Measurements from ENCODE around the gene ADGRD1.

Gene ADGRD1

DNA sequence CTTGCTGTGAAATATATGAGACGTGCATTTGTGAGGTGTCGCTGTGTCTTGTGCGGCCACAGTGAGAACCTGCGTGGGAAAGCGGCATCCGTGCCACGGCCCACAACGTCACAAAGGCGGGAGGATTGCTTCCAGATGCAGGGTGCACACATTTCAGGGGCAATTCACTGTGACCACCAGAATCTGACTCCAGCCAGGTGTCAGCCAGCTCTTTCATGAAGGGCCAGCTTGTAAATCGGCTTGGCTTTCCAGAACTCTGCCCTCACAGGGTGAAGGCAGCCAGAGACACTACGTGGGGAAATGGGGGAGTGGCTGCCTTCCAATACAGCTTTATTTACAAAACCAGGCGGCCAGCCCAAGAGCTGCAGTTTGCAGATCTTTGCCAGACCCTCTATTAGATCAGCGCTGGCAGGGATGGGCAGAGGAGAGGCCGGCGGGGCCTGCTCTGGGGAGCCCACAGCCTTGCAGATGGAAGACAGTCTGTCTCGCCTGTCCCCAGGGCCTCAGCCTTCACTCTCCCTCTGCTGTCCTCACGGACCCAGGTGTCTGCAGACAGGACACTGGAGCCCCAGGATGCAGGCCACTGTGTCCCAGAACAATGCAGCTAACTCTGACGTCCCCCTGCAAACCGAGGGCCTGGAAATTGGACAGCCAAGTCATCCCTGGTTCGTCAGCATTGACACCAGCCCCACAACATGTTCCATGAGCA lies 53.5 kb downstream of the ADGRD1 start:
- DNase-seq (ENCODE audit: low read depth), result no peak

DNA sequence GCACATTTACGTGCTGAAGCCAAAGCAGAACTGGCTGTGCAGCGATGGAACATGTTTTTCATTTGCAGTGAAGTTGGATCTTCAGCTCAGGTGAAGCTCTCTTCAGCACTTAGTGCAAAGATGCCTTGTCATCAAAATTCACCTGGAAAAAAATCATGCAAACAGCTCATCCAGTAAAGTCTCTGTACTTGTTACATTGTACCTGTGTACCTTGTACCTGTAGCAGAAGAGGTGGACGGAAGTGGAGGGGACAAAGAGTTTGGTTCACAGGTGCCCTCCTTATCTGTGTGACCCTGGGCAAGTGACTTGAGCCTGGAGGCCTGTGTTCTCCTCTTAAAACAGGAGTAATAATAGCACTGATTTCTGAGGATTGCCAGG lies 54.0 kb downstream of the ADGRD1 start:
- DNase-seq (ENCODE audit: low read depth), result no peak

DNA sequence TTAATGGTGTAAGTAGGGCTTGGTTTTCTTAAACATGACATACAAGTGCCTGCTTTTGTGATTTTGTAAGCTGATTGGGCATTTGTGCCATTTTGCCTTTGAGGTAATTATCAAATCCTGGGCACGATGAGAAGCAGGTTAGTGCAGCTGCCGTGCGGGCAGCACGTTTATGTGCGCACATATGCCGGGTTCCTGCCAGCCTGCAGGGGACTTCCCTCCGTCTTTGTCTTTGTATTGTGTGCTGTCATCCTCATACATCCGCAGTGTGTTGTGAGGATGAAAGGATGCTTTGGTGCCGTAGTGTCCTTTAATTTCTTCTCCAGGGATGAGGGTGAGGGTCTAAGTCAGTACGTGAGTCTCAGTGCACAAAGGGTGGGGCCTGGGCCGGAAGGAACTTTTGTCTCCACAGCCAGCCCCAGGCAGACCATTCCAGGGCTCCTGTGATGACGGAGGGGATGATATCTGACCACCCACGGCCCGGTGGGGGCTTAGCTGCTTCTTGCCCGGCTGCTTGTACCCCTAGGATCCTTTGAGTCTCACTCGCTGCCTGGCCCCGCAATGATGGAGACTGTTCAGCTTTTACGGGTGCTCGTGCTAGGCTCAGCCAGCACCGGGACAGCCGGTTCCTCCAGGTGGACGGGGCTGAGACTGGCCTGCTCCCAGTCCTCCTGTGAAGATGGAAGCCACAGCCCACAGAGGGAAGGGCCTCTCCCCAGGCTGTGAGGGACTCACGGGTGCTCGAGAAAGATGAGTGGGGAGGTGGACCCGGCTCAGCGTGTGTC lies 54.6 kb downstream of the ADGRD1 start:
- no peak for DNase-seq (ENCODE audit: low read depth)

DNA sequence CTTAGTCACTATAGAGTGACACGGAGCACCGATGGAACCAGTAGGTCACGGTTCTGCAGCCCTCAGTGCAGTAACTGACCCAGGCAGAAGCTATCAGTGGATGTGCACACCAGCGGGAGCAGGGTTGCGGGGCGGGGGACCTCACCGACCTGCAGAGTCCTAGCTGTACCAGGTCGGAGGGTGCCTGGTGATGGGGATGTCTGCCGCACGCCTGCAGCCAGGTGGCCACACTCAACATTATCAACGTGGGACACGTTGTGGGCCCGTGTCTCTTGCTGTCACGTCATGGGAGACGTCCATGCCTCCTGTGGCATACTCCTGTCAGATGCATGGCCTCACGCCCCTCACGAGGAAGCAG lies 55.2 kb downstream of the ADGRD1 start:
- no peak for DNase-seq (ENCODE audit: low read depth)

DNA sequence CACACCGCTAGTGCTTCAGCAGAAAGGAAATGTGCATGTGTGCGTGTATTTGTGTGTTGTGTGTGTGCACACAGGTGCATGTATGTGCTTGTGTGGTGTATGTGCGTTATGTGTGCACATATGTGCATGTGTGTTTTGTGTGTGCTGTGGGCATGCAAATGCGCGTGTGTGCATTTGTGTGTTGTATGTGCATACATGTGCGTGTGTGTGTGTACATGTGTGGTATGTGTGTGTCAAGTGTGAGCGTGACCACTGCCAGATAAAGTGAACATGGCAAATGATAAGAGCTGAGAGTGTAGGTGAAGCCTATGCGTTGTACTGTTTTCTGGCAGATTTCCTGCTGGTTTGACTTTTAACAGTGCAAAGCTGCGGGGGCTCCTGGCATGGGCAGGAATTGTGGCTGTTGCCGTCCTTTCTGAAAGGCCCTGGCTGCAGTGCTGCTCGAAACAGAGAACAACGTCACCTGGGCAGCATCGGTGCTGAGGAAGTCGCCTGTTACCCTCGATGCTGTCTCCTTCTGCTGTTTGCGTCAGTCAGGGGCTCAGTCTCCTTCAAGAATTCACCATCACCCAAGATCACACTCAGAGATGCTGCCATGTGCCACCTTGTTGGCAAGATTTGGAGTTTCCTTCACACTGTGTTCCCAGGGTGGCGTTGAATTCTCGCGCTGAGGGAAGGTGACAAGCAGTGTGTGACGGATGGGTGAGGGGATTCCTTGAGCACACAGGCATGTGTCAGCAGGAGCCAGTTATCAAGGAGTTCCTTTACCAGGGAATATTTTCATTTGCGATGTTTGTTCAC lies 56.1 kb downstream of the ADGRD1 start:
- no peak for DNase-seq (ENCODE audit: low read depth)

DNA sequence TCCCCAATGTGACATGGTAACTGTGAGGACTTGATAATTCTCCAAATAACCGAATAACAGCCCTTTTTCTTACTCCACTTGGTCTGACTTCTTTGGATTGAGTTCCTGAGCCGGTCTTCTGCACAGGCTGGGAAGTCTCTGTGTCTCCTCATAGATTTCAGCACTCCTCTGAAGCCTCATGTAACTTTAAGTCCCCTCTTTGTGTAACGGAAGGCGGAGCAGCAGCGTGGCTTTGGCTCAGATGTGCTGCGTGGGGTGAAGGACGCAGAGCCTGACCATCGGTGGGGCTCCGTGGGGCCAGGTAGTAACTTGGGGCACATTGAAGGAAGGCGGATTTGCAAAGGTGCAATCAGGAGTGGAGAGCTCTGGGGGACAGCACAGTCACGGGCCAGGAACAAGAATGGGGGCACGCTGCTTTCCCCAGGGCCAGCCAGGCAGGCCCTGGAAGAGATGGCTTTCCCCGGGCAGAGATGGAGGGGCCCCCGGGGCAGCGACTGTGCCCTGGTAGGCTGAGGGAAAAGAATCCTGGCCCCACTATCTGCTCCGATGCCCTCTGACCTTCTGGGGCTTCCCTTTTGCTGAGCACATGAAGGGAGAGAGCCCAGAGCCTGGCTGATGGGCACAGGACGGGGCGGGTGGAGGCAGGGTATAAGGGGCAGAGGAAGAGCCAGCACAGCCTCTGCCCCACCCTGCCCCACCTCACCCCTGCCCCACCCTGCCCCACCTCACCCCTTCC lies 56.9 kb downstream of the ADGRD1 start:
- DNase-seq (ENCODE audit: low read depth), result no peak

DNA sequence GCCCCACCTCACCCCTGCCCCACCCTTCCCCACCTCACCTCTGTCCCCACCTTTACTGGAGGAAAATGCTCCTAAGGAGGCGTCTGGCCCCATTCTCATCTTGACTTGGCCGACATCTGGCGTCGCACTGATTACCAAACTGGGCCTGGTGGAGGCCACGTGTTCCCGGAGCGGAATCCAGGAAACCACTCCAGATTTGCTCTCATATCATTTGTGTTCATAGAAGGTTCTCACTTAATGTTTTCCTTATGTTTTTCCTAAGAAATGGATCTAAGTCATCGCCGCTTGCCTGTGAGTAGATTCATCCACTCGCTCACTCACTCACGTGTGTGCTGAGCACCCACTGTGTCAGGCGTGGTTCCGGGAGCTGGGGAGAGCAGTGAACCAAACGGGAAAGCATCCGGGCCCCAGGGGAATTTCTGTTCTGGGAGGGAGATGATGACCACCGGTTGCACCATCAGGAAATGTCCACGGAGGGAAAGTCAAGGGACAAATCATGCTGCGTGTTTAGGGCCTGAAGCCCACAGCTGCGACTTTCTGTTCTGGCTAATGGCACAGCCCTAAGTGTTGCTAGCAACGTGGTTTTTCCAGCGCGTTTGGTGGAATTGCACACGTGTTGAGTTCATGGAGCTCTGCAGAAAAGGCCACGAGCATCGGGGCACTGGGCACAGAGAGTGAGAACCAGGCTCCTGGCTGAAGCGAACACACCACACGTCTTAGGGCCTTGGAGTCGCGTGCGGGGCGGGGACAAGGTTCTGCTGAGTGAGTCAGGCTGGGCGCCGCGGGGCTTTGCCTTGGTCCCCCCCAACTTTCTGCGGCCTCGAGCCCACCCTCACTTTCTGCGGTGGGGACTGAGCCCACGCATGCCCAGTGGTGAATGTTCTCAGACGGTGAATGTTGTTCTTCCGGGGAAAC lies 57.7 kb downstream of the ADGRD1 start:
- DNase-seq (ENCODE audit: low read depth), result no peak

DNA sequence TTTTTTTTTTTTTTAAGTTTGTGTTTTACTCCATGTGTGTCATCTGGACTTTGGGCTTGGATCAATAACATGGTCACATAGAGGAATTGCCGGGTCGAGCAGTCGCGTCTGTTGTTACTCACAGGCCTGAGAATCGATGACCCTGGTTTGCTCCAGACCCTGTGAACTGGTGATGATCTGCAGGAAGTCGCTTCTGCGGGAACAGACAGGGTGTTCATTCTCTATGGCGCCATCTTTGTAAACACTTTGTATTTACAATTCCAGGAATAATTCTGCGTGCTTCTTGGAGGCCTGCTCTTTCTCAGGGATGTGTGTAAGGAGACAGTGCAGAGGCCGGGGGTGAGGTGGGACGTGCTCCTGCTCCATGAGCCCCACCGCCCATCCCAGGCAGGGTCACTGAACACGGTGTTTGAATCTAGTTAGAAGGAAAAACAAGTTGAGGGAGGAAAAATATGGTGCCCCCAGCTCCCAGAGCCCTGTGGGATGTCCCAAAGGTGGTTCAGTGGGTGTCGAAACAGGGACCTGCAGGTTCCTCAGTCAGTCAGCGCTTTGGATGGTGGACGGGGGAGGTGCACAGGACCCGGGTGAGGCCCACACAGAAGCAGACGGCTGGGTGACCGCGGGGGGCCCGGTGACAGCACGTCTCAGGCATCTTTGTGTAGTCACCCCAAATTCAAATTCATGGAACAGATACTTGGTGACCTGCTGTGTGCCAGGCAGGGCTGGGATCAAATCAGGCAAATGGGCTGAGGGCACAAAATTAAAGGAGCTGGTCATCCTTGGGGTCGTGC lies 58.8 kb downstream of the ADGRD1 start:
- no peak for DNase-seq (ENCODE audit: low read depth)

DNA sequence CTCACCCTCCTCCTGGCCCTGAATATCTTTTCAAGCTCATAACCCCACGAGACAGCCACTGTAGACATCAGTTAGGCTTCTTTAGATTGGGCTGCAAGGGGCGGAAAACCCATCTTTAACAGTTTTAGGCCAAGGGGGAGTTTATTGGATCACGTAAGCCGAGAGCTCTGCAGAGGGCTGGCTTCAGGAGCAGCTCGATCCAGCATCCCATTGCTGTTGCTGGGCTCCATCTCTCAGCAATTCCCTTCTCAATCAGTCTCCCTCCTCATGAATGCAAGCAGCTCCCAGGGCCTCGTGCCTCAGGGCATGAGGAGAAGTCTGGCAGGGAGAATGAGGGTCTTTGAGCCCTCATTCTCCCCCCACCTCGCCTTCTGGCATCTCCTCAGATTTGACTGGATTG lies 59.4 kb downstream of the ADGRD1 start:
- no peak for DNase-seq (ENCODE audit: low read depth)

DNA sequence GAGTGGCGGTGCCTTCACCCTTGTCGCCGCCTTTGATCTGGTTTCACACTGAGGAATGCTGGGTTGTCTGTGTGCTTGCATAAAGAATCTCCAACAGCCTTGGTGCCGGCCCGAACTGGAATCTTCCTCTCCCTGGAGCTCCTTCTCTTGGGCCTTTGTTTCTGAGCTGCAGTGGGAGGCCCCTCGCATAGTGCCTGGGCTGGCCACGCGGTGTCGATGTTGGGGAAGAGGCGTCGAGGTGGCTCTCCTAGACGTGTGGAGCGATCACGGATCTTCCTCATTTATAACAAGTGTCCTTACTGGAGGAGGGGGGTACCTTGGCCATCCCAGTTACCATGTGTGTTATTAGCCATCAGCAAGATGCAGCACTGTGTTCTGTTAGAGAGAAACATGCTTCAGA lies 60.6 kb downstream of the ADGRD1 start:
- DNase-seq (ENCODE audit: low read depth), result no peak

DNA sequence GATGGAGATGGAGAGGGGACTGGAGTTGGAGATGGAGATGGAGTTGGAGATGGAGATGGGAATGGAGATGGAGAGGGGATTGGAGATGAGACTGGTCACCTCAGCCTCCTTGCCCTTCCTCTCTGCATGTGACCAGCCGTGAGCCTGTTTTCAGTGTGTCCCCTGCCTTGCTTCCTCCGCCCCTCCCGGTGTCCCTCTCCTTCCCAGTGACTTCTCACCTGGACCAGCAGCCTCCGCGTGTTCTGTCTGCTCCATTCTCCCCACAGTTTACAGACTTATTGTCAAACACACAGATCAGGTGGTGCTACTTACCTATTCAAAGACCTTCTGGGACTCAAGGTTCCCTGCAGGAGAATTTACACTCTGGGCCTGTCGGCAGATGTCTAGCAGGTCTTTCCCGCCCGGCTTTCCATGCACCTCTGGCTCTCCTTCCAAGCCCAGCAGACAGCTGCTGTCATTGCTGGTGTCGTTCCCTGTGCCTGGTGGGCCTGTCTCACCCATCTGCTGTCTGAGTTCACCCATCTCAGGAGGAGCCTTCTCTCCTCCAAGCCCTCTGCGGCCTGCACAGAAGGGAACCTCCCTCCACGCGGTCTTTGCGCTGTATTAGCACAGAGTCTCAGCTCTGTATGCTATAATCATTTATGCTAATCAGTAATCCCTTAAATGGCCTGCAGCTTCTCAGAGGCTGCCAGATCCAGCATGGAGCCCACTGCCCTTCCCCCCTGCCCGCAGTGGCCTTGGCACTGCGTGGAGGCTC lies 62.1 kb downstream of the ADGRD1 start:
- no peak for DNase-seq (ENCODE audit: low read depth)

DNA sequence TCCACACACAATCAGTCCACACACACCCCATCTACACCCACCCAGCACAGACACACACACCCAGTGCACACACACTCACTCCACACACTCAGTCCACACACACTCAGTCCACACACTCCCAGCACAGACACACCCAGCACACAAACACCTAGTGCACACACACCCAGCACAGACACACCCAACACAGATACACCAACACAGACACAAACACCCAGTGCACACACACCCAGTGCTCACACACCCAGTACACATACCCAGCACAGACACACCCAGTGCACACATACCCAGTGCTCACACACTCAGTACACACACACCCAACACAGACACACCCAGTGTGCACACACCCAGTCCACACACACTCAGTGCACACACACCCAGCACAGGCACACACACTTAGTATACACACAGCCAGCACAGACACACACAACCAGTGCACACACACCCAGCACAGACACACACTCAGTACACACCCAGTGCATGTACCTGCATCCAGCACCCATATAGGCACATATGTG lies 63.8 kb downstream of the ADGRD1 start:
- DNase-seq (ENCODE audit: low read depth), result no peak

DNA sequence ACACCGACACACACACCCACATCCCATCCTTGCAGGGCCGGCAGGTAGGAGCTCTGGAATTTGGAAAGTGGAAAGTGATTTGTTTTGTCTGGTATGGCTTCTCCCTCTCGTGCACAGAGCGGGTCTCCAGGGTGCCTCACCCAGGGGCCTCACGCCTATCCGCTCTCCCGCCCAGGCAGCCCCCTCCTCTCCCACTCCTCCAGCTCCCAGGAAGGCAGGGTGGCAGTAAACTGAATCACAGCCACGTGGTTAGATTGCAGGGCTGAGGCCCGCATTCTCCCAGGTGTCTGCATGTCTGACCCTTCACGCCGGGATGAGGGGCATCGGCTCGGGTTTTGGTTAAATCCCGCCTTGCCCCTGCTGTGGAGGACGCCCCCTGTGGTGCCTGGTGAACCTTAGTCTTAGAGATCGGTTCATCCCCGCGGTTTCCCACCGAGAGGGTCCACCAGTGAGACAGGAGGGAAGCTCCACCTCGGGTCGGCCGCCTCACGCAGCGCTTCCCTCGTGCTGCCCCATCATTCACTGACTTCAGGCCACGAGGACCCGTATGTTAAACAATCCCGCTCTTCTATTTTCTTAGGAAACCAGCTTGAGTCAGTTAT lies 64.4 kb downstream of the ADGRD1 start:
- no peak for DNase-seq (ENCODE audit: low read depth)

DNA sequence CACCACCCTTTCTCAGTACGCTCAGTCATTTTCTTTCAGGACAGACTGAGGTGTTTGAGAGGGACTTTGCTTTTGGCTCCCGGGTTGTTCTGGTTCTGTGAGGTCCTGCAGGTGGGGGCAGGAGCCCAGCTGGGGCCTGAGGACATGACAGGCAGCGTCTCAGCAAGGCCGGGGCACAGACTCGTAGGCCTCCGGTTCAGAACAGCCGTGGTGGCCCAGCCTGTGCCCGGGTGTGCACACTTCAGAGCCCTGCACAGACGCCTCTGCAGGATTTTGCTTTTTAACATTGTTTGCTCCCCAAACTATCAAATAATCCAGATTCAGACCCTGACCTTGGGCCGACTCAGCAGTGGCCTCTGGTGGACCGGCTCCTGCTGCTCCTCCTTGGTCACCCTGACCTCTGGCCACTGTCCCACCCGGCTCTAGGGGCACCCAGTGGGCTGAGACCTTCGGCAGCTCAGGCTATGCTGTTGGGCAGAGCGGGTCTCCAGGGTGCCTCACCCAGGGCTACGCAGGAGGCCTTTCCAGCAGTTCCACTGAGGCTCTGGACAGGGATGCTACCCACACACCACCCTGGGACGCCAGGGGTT lies 65.2 kb downstream of the ADGRD1 start:
- no peak for DNase-seq (ENCODE audit: low read depth)

DNA sequence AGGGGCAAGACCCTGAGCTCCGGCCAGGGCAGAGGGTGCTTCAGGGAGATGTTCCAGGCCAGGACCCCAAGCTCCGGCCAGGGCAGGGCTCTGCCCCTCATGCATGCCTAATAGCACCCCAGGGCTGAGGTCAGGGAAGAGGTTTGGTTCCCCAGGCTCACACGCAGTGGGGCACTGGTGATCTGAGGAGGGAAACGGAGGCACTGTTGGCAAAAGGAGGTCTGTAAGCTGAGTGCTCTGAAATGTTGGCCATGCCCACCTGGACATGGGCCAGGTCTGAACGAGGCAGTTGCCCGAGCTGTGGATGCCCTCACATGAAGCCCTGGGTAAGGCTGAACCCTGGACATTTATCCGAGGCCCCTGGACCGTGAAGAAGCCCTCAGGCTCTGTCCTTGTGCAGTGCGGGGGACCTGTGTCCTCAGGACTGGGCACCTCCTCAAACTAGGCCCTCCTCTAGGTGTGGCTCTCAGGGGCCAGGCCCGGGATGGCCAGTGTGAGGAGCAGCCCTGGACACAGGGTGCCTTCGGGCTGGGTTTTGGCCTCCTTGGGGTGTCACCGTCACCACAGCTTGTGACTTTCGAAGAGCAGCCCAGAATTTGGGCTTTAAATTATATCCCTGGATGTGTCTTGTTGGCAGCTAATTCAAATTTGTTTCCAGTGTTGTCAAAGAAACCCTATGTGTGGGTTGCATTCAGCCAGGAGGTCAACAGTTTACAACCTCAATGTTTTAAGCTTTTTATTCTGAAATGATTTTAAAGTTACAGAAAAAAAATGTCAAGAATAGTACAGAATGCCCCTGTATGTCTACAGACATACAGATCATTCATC lies 66.8 kb downstream of the ADGRD1 start:
- DNase-seq (ENCODE audit: low read depth), result no peak

DNA sequence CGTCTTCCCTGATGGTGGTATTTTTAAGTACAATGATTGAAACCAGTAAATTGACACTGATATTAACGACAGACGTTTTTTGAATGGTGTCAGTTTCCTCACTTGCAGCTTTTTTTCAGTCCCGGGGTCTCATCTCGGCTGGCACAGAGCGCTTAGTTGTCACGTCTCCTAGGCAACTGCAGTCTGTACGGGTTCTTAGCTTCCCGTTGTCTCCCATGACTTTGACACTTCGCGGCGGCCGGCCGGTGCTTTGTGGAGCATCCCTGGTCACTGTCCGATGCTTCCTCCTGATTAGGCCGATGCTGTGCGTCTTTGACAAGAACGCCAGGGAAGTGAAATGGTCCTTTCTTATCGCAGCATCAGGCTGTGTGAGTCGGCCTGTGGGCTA lies 67.4 kb downstream of the ADGRD1 start:
- no peak for DNase-seq (ENCODE audit: low read depth)

DNA sequence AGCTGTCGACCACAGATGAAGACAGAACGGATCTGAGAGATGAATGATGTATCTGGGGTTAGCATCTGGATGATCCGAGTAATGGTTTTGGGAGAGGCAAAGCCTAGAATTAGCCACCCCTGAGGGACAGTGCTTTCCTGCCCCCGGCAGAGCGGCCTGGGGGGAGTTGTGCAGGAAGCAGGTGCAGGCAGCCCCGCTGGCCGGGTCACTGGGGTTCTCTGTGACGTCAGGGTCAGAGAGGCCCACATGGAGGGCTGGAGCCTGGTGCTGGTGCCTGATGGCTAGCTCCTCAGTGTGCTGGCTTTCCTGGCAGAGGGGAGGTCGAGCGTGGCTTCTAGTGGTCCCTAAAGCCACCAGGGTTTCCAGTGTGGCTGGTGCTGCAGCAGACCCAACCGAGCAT lies 70.3 kb downstream of the ADGRD1 start:
- DNase-seq (ENCODE audit: low read depth), result no peak

DNA sequence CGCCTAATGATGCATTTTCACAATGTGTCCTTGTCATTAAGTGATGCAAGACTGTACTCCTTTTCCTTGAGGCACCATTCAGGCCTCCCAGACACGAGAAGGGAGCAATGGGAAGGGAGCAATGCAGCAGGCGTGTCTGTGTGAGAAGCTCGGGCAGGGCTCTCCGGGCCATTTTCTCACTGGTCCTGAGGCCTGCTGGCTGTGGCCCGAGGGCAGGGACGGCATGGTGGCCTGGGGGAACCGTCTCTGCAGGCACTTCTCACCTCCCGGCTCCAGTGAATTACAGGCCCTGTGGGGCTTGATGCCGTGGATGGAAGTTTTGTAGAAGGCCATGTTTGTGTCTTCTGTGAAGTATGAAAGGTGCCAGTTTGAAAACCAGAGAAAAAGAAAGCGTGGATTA lies 71.0 kb downstream of the ADGRD1 start:
- DNase-seq (ENCODE audit: low read depth), result no peak
